HG02588 (cell line): Measurements from ENCODE around the gene SLC10A6.

Experiments used
- ATAC-seq: cut with Tn5 transposase; IDR thresholded peaks from one replicate; pipeline ENCODE4 v1.9.1; 2021; ENCODE audit warnings: mild to moderate bottlenecking, moderate library complexity; ENCODE audit not compliant: unreplicated experiment

Gene SLC10A6

DNA sequence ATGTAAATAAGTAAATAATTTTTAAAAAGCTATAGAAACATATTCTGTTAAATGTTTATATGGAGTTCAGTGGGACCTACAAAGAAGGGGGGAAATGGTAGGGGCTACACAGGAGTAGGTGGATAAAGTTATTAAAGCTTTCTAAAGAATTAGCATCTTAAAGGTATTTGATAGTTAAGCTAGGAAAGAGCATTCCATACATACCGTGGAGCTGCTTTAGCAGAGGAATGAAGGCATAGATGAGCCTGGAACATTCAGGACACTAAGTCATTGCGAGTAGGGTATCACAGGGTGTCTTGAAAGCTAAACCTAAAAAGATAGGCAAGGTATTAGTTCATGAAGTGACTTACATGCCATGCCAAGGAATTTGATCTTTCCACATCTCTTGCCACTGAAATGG is 60.4 kb downstream of the SLC10A6 start:
- ATAC-seq: no peak

DNA sequence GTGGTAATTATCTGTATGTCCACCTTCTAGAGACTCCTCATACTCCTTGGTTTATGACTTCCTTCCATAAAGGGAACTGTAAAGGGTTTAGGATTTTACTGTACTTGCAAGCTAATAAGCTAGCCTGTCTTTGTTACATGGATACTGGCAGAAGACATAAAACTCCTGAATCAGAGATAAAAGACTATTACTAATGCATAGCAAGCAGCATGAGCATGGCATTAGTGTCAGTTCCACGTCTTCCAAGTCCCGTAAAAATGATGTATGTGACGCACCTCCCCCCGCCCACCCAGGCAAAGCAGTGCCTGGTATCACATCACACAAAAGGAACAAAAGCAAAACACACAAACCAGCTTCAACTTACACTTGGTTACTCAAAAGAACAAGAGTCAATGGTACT is 71.0 kb downstream of the SLC10A6 start:
- ATAC-seq: no peak

DNA sequence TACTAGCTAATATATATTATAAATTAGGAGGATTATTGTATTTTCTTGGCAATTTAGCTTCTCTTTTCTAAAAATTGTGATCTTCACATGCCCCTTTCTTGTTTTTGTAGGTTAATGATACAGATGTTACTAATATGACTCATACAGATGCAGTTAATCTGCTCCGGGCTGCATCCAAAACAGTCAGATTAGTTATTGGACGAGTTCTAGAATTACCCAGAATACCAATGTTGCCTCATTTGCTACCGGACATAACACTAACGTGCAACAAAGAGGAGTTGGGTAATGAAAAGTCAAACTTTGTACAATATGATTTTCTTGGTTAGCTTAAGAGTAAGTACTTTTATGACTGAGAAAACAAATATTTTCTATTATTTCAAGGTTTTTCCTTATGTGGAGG is 74.1 kb downstream of the SLC10A6 start:
- no peak for ATAC-seq
